MM.1S (cell line): ENCODE measurements around the gene INS.

Source experiments
- DNase-seq: peaks from one replicate; pipeline ENCODE4 v3.0.0-alpha.2; 2015
- H2AFZ ChIP-seq: fragments of 300-600 bp; sonication (generic); 2 replicates; pipeline ENCODE4 v1.6.0; 2016; ENCODE audit warnings: antibody characterized with exemption, low read length
- H3F3A ChIP-seq: fragments of 300-600 bp; sonication (generic); 2 replicates; pipeline ENCODE4 v1.6.1; 2016; ENCODE audit warnings: mild to moderate bottlenecking, antibody characterized with exemption, low read length, moderate library complexity, mixed read lengths; ENCODE audit not compliant: insufficient read depth
- H3K27ac ChIP-seq: fragments of 300-600 bp; sonication (generic); 2 replicates; pipeline ENCODE4 v1.5.1; 2016; ENCODE audit warnings: mild to moderate bottlenecking, low read length
- H3K27me3 ChIP-seq: fragments of 300-600 bp; sonication (generic); replicated peaks from 2 replicates; pipeline ENCODE4 v1.6.0; 2016; ENCODE audit warnings: low read length; ENCODE audit not compliant: insufficient read depth
- H3K36me3 ChIP-seq: fragments of 300-600 bp; sonication (generic); replicated peaks from 2 replicates; pipeline ENCODE4 v1.6.1; 2016; ENCODE audit warnings: mild to moderate bottlenecking, low read length, mixed read lengths; ENCODE audit not compliant: insufficient read depth
- H3K4me1 ChIP-seq: fragments of 300-600 bp; sonication (generic); 2 replicates; pipeline ENCODE4 v1.6.1; 2016; ENCODE audit warnings: low read length, mixed read lengths
- H3K4me2 ChIP-seq: fragments of 300-600 bp; sonication (generic); 2 replicates; pipeline ENCODE4 v1.6.0; 2016; ENCODE audit warnings: low read depth, low read length
- H3K4me3 ChIP-seq: fragments of 300-600 bp; sonication (generic); 2 replicates; pipeline ENCODE4 v1.5.1; 2016; ENCODE audit warnings: low read length, mixed read lengths
- H3K79me2 ChIP-seq: fragments of 300-600 bp; sonication (generic); 2 replicates; pipeline ENCODE4 v1.6.1; 2016; ENCODE audit warnings: mixed run types, low read length, mixed read lengths
- H3K9ac ChIP-seq: fragments of 300-600 bp; sonication (generic); 2 replicates; pipeline ENCODE4 v1.6.1; 2016; ENCODE audit warnings: low read length, mixed read lengths
- H3K9me2 ChIP-seq: fragments of 300-600 bp; sonication (generic); replicated peaks from 2 replicates; pipeline ENCODE4 v1.6.1; 2016; ENCODE audit warnings: mild to moderate bottlenecking, low read length, mixed read lengths; ENCODE audit not compliant: insufficient read depth
- H3K9me3 ChIP-seq: fragments of 300-600 bp; sonication (generic); replicated peaks from 2 replicates; pipeline ENCODE4 v1.6.1; 2016; ENCODE audit warnings: mild to moderate bottlenecking, low read length, mixed read lengths; ENCODE audit not compliant: insufficient read depth
- H4K20me1 ChIP-seq: fragments of 300-600 bp; sonication (generic); 2 replicates; pipeline ENCODE4 v1.6.1; 2016; ENCODE audit warnings: mild to moderate bottlenecking, low read length, moderate library complexity, mixed read lengths; ENCODE audit not compliant: insufficient read depth
- CTCF ChIP-seq: fragments of 300-600 bp; sonication (generic); IDR thresholded peaks from 2 replicates; pipeline ENCODE4 v1.5.1; 2016; ENCODE audit warnings: antibody characterized with exemption, low read length, mixed read lengths
- EZH2 ChIP-seq: fragments of 300-600 bp; sonication (generic); optimal IDR thresholded peaks from 2 replicates; pipeline ENCODE3; 2017; ENCODE audit warnings: low read depth, mild to moderate bottlenecking, antibody characterized with exemption, low read length, mixed read lengths
- EZH2phosphoT487 ChIP-seq: fragments of 300-600 bp; sonication (generic); IDR thresholded peaks from 2 replicates; pipeline ENCODE4 v1.6.1; 2018; ENCODE audit warnings: antibody characterized with exemption, low read length

Gene INS

GRCh38 chr11:2186669-2187279, 25.8 kb upstream of the INS start:
- H3K9me3 ChIP-seq: no peaks in the 10 kb centered on the region
- H3K4me2 ChIP-seq: no peak overlapping the region
- H3F3A ChIP-seq: no peaks in the 10 kb centered on the region
- no peaks in the 10 kb centered on the region for H4K20me1 ChIP-seq
- no peaks in the 10 kb centered on the region for H3K36me3 ChIP-seq
- no peaks in the 10 kb centered on the region for H3K79me2 ChIP-seq
- no peaks in the 10 kb centered on the region for H3K4me1 ChIP-seq
- H3K27ac ChIP-seq: no peak overlapping the region
- TF ChIP-seq CTCF (peak; percentile 51), EZH2phosphoT487 (no peak)
- H3K9ac ChIP-seq: no peak overlapping the region
- H2AFZ ChIP-seq: no peak overlapping the region
- H3K9me2 ChIP-seq: no peaks in the 10 kb centered on the region
- H3K27me3 ChIP-seq: peaks cover 97% of the 10 kb centered on the region
- H3K4me3 ChIP-seq: no peak overlapping the region
- peak; percentile 30 for DNase-seq

GRCh38 chr11:2185324-2186085, 24.5 kb upstream of the INS start:
- Histone ChIP-seq H3K36me3 (no peaks in the 10 kb centered on the region), H3K4me1 (no peaks in the 10 kb centered on the region), H4K20me1 (no peaks in the 10 kb centered on the region), H3K9me2 (no peaks in the 10 kb centered on the region), H3K9ac (no peak overlapping the region), H3K4me2 (no peak overlapping the region), H3F3A (no peaks in the 10 kb centered on the region), H3K27me3 (peaks cover 97% of the 10 kb centered on the region), H2AFZ (no peak overlapping the region), H3K9me3 (no peaks in the 10 kb centered on the region), H3K79me2 (no peaks in the 10 kb centered on the region), H3K4me3 (no peak overlapping the region), H3K27ac (no peak overlapping the region)
- no peak for DNase-seq
- no peak for TF ChIP-seq EZH2
- TF ChIP-seq CTCF: no peak
- no peak for TF ChIP-seq EZH2phosphoT487

GRCh38 chr11:2182692-2183474, 21.9 kb upstream of the INS start:
- Histone ChIP-seq H3K4me2 (no peak overlapping the region), H3K9me2 (no peaks in the 10 kb centered on the region), H3K4me3 (no peak overlapping the region), H3K4me1 (no peaks in the 10 kb centered on the region), H4K20me1 (no peaks in the 10 kb centered on the region), H3K27ac (no peak overlapping the region), H3K9ac (no peak overlapping the region), H3K9me3 (no peaks in the 10 kb centered on the region), H2AFZ (no peak overlapping the region), H3F3A (no peaks in the 10 kb centered on the region), H3K79me2 (no peaks in the 10 kb centered on the region), H3K36me3 (no peaks in the 10 kb centered on the region), H3K27me3 (peaks cover 92% of the 10 kb centered on the region)
- DNase-seq: no peak
- TF ChIP-seq CTCF: no peak
- no peak for TF ChIP-seq EZH2phosphoT487
- TF ChIP-seq EZH2: no peak
